Measurements from ENCODE around the gene FCHO1. TPM values are rescaled to one million over a fixed set of nuclear protein-coding genes. Genes with fewer than 3 reads are reported as not detected.

Gene FCHO1
- total RNA-seq, 1 donor from 2014 or later: 0.98 TPM

DNA sequence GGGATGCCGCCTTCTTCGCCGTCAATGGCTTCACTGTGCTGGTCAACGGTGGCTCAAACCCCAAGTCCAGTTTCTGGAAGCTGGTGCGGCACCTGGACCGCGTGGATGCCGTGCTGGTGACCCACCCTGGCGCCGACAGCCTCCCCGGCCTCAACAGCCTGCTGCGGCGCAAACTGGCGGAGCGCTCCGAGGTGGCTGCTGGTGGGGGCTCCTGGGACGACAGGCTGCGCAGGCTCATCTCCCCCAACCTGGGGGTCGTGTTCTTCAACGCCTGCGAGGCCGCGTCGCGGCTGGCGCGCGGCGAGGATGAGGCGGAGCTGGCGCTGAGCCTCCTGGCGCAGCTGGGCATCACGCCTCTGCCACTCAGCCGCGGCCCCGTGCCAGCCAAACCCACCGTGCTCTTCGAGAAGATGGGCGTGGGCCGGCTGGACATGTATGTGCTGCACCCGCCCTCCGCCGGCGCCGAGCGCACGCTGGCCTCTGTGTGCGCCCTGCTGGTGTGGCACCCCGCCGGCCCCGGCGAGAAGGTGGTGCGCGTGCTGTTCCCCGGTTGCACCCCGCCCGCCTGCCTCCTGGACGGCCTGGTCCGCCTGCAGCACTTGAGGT lies 25.0 kb upstream of the FCHO1 start:
- peaks cover 1% of the 10 kb centered on the region for H3K4me1 Mint-ChIP-seq (ENCODE audit: low read depth)
- H3K9me3 Mint-ChIP-seq (ENCODE audit: low read depth): peaks cover 2% of the 10 kb centered on the region
- H3K27me3 Mint-ChIP-seq: no peaks in the 10 kb centered on the region
- TF ChIP-seq, protein P1, sequence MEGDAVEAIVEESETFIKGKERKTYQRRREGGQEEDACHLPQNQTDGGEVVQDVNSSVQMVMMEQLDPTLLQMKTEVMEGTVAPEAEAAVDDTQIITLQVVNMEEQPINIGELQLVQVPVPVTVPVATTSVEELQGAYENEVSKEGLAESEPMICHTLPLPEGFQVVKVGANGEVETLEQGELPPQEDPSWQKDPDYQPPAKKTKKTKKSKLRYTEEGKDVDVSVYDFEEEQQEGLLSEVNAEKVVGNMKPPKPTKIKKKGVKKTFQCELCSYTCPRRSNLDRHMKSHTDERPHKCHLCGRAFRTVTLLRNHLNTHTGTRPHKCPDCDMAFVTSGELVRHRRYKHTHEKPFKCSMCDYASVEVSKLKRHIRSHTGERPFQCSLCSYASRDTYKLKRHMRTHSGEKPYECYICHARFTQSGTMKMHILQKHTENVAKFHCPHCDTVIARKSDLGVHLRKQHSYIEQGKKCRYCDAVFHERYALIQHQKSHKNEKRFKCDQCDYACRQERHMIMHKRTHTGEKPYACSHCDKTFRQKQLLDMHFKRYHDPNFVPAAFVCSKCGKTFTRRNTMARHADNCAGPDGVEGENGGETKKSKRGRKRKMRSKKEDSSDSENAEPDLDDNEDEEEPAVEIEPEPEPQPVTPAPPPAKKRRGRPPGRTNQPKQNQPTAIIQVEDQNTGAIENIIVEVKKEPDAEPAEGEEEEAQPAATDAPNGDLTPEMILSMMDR (IDR thresholded peaks at IDR 0.05; ENCODE audit: unreplicated experiment): no peak
- H3K4me3 Mint-ChIP-seq (ENCODE audit: low read depth): no peak overlapping the region
- H3K36me3 Mint-ChIP-seq (ENCODE audit: insufficient read depth): peaks cover 23% of the 10 kb centered on the region
- no peak for DNase-seq (ENCODE audit: low spot score, unreplicated experiment)
- H3K27ac Mint-ChIP-seq: no peak overlapping the region

DNA sequence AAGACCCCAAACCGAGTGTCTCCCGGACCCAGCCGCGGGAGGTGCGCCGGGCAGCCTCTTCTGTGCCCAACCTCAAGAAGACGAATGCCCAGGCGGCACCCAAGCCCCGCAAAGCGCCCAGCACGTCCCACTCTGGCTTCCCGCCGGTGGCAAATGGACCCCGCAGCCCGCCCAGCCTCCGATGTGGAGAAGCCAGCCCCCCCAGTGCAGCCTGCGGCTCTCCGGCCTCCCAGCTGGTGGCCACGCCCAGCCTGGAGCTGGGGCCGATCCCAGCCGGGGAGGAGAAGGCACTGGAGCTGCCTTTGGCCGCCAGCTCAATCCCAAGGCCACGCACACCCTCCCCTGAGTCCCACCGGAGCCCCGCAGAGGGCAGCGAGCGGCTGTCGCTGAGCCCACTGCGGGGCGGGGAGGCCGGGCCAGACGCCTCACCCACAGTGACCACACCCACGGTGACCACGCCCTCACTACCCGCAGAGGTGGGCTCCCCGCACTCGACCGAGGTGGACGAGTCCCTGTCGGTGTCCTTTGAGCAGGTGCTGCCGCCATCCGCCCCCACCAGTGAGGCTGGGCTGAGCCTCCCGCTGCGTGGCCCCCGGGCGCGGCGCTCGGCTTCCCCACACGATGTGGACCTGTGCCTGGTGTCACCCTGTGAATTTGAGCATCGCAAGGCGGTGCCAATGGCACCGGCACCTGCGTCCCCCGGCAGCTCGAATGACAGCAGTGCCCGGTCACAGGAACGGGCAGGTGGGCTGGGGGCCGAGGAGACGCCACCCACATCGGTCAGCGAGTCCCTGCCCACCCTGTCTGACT lies 24.1 kb upstream of the FCHO1 start:
- Mint-ChIP-seq H3K27me3 (no peaks in the 10 kb centered on the region), H3K4me1 (ENCODE audit: low read depth) (no peaks in the 10 kb centered on the region), H3K27ac (no peak overlapping the region), H3K36me3 (ENCODE audit: insufficient read depth) (peaks cover 29% of the 10 kb centered on the region), H3K4me3 (ENCODE audit: low read depth) (no peak overlapping the region), H3K9me3 (ENCODE audit: low read depth) (peaks cover 5% of the 10 kb centered on the region)
- DNase-seq (ENCODE audit: low spot score, unreplicated experiment): no peak
- TF ChIP-seq, protein P1 (IDR thresholded peaks at IDR 0.05; ENCODE audit: unreplicated experiment): no peak

DNA sequence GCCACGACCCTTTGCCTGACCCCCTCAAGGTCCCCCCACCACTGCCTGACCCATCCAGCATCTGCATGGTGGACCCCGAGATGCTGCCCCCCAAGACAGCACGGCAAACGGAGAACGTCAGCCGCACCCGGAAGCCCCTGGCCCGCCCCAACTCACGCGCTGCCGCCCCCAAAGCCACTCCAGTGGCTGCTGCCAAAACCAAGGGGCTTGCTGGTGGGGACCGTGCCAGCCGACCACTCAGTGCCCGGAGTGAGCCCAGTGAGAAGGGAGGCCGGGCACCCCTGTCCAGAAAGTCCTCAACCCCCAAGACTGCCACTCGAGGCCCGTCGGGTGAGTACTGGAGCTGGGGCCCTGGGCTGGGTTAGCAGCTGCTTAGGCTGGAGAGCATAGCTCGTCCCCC lies 23.4 kb upstream of the FCHO1 start:
- TF ChIP-seq, protein P1 (IDR thresholded peaks at IDR 0.05; ENCODE audit: unreplicated experiment): no peak
- Mint-ChIP-seq H3K27me3 (no peaks in the 10 kb centered on the region), H3K4me1 (ENCODE audit: low read depth) (no peaks in the 10 kb centered on the region), H3K9me3 (ENCODE audit: low read depth) (peaks cover 5% of the 10 kb centered on the region), H3K36me3 (ENCODE audit: insufficient read depth) (peaks cover 29% of the 10 kb centered on the region), H3K27ac (no peak overlapping the region), H3K4me3 (ENCODE audit: low read depth) (no peak overlapping the region)
- DNase-seq (ENCODE audit: low spot score, unreplicated experiment): no peak

DNA sequence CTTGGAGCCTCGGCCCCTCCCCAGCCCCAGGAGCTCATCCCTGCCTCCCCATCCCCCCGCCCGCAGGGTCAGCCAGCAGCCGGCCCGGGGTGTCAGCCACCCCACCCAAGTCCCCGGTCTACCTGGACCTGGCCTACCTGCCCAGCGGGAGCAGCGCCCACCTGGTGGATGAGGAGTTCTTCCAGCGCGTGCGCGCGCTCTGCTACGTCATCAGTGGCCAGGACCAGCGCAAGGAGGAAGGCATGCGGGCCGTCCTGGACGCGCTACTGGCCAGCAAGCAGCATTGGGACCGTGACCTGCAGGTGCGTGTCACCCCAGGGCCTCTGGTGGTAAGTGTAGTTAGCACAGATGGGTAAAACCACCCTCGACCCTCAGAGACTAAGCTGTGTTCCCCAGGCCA lies 18.1 kb upstream of the FCHO1 start:
- Mint-ChIP-seq H3K27me3 (no peaks in the 10 kb centered on the region), H3K4me3 (ENCODE audit: low read depth) (no peak overlapping the region), H3K27ac (no peak overlapping the region), H3K9me3 (ENCODE audit: low read depth) (peaks cover 5% of the 10 kb centered on the region), H3K36me3 (ENCODE audit: insufficient read depth) (peaks cover 25% of the 10 kb centered on the region), H3K4me1 (ENCODE audit: low read depth) (no peaks in the 10 kb centered on the region)
- TF ChIP-seq, protein P1 (IDR thresholded peaks at IDR 0.05; ENCODE audit: unreplicated experiment): no peak
- DNase-seq (ENCODE audit: low spot score, unreplicated experiment): no peak

DNA sequence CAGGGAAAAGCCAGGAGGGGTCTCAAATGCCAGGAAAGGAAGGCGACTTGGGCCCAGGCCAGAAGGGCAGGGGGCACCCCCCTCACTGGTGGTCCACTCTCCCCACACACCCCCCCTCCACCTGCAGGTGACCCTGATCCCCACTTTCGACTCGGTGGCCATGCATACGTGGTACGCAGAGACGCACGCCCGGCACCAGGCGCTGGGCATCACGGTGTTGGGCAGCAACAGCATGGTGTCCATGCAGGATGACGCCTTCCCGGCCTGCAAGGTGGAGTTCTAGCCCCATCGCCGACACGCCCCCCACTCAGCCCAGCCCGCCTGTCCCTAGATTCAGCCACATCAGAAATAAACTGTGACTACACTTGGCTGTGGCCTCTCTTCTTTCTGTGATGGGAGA lies 17.1 kb upstream of the FCHO1 start:
- H3K4me3 Mint-ChIP-seq (ENCODE audit: low read depth): no peak overlapping the region
- peak overlapping the region; percentile 73 for H3K27ac Mint-ChIP-seq
- DNase-seq (ENCODE audit: low spot score, unreplicated experiment): no peak
- H3K4me1 Mint-ChIP-seq (ENCODE audit: low read depth): no peaks in the 10 kb centered on the region
- TF ChIP-seq, protein P1 (IDR thresholded peaks at IDR 0.05; ENCODE audit: unreplicated experiment): no peak
- no peaks in the 10 kb centered on the region for H3K27me3 Mint-ChIP-seq
- H3K36me3 Mint-ChIP-seq (ENCODE audit: insufficient read depth): peaks cover 25% of the 10 kb centered on the region
- H3K9me3 Mint-ChIP-seq (ENCODE audit: low read depth): peaks cover 5% of the 10 kb centered on the region
